ENCODE measurements around the gene NANS. TPM values are rescaled to one million over a fixed set of nuclear protein-coding genes. Genes with fewer than 3 reads are reported as not detected.

NANS gene
- total RNA-seq, 1 experiment from 2014 or later = 48.9 TPM

DNA sequence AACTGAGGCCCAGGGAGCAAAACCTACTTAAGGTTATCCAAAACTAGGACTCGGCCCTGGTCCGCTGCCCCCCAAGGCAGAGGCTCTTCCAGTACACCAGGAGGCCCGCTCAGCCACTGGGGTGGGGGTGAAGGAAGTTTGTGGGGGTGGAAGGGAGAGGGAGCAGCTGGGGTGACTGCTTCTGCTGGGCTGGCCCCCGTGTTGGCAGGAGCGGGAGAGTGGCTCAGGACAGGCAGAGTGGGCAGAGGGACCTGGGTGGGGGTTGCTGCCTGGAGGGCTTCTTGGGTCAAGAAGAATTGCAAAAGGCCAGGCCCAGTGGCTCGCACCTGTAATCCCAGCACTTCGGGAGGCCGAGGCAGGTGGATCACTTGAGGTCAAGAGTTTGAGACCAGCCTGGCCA lies 70.7 kb downstream of the NANS start:
- Histone ChIP-seq H3K9me2 (ENCODE audit: insufficient read depth) (no peaks in the 10 kb centered on the region), H3K9me3 (ENCODE audit: control insufficient read depth in 1 of 2, insufficient read depth in 1 of 2, low read depth in 1 of 2, low read length in 2 of 2) (no peaks in the 10 kb centered on the region), H3K9ac (ENCODE audit: low read length) (no peak overlapping the region), H3K36me3 (ENCODE audit: control insufficient read depth in 1 of 2, insufficient read depth in 2 of 2, low read length in 2 of 2) (no peaks in the 10 kb centered on the region), H2AFZ (ENCODE audit: low read depth, low read length, poor library complexity, severe bottlenecking) (no peak overlapping the region), H3K4me3 (replicated peaks in 1 of 2; ENCODE audit: low read depth in 1 of 2, low read length in 2 of 2) (no peak overlapping the region), H3K4me2 (ENCODE audit: low read length) (no peak overlapping the region), H3K79me2 (ENCODE audit: insufficient read depth, low read length) (no peaks in the 10 kb centered on the region), H3K27ac (ENCODE audit: low read depth, low read length) (no peak overlapping the region), H3K4me1 (ENCODE audit: control insufficient read depth in 1 of 2, insufficient read depth in 2 of 2, low read length in 2 of 2) (no peaks in the 10 kb centered on the region), H4K20me1 (ENCODE audit: insufficient read depth) (no peaks in the 10 kb centered on the region), H3K27me3 (ENCODE audit: insufficient read depth, low read length) (no peaks in the 10 kb centered on the region)
- ChIA-PET RAD21 (ENCODE audit: low non-redundant PET in 1 of 2, low total read pairs in 2 of 2, uncharacterized antibody in 2 of 2, unreplicated experiment in 2 of 2) (no interaction called here), CTCF (no interaction called here), POLR2A (no interaction called here)
- BruUV-seq (replicated peaks) = no TSS peak
- intact Hi-C loops (cut with micrococcal nuclease) = no loop called here
- ATAC-seq (no peak), DNase-seq (ENCODE audit: low read depth, low spot score) (no peak)
- TF ChIP-seq YY1 (IDR thresholded peaks at IDR 0.05; ENCODE audit: extremely low read depth, insufficient replicate concordance, low read depth, low read length) (no peak), RAD21 (IDR thresholded peaks at IDR 0.05; ENCODE audit: low read depth) (no peak), ELF1 (IDR thresholded peaks at IDR 0.05; ENCODE audit: borderline replicate concordance, low read depth) (no peak), EZH2phosphoT487 (IDR thresholded peaks at IDR 0.05; ENCODE audit: borderline replicate concordance) (no peak), FOSL1 (IDR thresholded peaks at IDR 0.05; ENCODE audit: low read depth) (no peak), CBX3 (IDR thresholded peaks at IDR 0.05; ENCODE audit: low read depth) (no peak), ZFX (IDR thresholded peaks at IDR 0.05) (no peak), POLR2AphosphoS5 (IDR thresholded peaks at IDR 0.05; ENCODE audit: low read depth, low read length) (no peak), TCF7L2 (IDR thresholded peaks at IDR 0.05; ENCODE audit: borderline replicate concordance, extremely low read depth, insufficient read depth, insufficient read length) (no peak), CEBPB (IDR thresholded peaks at IDR 0.05; ENCODE audit: low read depth) (no peak), SP1 (IDR thresholded peaks at IDR 0.05; ENCODE audit: low read depth) (no peak), EZH2 (IDR thresholded peaks at IDR 0.05) (no peak), JUND (IDR thresholded peaks at IDR 0.05) (no peak)
- TF ChIP-seq, protein P1, sequence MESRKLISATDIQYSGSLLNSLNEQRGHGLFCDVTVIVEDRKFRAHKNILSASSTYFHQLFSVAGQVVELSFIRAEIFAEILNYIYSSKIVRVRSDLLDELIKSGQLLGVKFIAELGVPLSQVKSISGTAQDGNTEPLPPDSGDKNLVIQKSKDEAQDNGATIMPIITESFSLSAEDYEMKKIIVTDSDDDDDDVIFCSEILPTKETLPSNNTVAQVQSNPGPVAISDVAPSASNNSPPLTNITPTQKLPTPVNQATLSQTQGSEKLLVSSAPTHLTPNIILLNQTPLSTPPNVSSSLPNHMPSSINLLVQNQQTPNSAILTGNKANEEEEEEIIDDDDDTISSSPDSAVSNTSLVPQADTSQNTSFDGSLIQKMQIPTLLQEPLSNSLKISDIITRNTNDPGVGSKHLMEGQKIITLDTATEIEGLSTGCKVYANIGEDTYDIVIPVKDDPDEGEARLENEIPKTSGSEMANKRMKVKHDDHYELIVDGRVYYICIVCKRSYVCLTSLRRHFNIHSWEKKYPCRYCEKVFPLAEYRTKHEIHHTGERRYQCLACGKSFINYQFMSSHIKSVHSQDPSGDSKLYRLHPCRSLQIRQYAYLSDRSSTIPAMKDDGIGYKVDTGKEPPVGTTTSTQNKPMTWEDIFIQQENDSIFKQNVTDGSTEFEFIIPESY (IDR thresholded peaks at IDR 0.05; ENCODE audit: extremely low read depth, insufficient replicate concordance, low read length) = no peak
- TF ChIP-seq, protein P2, sequence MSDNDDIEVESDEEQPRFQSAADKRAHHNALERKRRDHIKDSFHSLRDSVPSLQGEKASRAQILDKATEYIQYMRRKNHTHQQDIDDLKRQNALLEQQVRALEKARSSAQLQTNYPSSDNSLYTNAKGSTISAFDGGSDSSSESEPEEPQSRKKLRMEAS (IDR thresholded peaks at IDR 0.05) = no peak
- TF ChIP-seq, protein P3, sequence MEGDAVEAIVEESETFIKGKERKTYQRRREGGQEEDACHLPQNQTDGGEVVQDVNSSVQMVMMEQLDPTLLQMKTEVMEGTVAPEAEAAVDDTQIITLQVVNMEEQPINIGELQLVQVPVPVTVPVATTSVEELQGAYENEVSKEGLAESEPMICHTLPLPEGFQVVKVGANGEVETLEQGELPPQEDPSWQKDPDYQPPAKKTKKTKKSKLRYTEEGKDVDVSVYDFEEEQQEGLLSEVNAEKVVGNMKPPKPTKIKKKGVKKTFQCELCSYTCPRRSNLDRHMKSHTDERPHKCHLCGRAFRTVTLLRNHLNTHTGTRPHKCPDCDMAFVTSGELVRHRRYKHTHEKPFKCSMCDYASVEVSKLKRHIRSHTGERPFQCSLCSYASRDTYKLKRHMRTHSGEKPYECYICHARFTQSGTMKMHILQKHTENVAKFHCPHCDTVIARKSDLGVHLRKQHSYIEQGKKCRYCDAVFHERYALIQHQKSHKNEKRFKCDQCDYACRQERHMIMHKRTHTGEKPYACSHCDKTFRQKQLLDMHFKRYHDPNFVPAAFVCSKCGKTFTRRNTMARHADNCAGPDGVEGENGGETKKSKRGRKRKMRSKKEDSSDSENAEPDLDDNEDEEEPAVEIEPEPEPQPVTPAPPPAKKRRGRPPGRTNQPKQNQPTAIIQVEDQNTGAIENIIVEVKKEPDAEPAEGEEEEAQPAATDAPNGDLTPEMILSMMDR (IDR thresholded peaks at IDR 0.05 in 2 of 3, conservative IDR thresholded peaks at IDR 0.05 in 1 of 3; ENCODE audit: borderline replicate concordance in 1 of 3, insufficient read depth in 1 of 3, low read depth in 2 of 3, low read length in 2 of 3) = no peak

Data from HCT116 (cell line).